Hepatic stellate cell (primary cell): ENCODE measurements around the gene GFOD1.
A peak's percentile ranks its signal among the peaks of the same experiment; 100 is the strongest.

ENCODE experiments used
- DNase-seq: peaks from one replicate; pipeline ENCODE4 v3.0.0; 2011; ENCODE audit warnings: low spot score

Gene GFOD1

DNA sequence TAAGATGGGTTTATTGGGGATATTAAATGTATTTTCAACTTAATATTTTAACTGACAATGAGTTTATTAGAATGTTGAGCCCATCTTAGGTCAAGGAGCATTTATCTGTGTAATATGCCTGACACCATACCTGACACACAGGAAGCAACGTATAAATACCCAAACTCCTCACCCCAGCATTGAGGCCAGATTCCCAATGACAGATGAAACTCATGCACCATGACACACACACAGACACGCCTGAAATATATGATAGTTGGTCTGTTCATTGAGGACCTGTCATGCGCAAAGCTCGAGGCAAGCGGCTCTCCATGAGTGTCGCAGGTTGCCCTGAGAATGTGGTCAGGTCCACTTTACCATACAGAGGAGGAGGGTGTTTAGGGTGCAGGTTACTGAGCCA is 64.1 kb downstream of the GFOD1 start:
- no peak for DNase-seq

DNA sequence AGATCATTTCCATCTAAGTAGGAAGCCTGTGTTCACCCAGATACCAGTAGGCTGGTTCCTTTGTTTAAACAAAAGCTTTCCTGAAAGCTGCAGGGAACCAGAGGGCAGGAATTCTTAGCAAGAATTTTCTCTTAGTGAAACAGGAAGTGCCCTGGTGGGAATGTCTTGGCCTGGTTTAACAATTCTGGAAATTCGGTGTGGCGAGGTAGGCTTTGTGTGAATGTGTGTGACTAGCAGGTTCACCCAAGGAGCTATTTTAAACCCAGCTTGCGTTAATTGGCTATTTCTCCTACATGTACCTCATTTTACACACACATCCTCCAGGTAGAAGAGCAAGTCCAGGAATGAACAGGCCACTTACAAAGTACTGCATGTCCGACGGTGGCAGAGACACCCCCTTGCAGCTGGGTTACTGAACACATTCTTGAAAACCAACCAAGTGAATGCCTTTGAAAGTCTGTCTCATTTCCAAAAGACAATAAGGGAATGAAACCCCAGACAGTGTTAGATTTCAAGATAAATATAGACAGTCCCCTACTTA is 64.6 kb downstream of the GFOD1 start:
- DNase-seq, result no peak

DNA sequence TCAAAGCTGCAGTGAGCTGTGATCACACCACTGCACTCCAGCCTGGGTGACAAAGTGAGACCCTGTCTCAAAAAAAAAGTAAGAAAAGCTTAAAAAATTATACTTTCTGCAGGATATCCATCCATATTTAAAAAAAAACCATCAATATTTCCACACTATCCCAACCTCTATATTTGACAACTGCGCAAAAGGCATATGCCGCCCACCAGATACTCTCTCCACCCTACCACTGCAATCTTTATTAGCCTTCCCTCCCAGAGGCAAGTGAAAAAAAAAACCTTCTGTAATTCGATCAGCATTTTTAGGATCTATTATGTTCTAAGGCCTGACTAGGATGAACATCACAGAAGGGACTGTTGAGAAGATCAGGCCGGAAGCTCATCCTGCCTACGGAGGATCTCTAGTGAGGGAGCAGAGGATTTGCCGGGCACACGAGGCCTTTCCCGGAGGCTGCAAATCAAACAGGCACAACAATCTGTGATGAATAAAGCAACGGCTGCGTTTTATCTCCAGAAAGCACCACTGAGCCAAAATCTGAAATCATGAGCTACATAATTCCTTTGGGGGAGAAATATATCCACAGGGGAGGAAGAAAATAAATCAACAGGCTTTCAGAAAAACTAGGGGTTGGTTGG is 65.9 kb downstream of the GFOD1 start:
- no peak for DNase-seq

DNA sequence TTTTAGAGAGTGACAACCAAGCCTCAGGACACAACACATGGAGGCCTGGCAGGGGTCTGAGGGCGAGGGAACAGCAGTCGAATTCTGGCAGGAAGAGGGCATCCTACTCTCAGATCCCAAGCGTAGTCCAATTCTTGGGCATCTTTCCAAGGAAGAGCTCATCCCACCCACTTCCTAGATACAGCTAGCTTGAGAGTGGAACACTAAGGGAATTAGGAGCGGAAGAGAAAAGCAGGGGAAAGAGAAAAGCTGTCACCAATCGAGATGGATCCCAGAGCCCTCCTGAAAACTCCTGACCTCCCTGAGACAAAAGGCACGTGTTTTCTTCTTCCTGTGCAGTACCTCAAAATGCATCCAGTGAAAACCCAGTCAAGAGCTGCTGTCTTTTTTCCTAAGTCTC is 67.1 kb downstream of the GFOD1 start:
- no peak for DNase-seq

DNA sequence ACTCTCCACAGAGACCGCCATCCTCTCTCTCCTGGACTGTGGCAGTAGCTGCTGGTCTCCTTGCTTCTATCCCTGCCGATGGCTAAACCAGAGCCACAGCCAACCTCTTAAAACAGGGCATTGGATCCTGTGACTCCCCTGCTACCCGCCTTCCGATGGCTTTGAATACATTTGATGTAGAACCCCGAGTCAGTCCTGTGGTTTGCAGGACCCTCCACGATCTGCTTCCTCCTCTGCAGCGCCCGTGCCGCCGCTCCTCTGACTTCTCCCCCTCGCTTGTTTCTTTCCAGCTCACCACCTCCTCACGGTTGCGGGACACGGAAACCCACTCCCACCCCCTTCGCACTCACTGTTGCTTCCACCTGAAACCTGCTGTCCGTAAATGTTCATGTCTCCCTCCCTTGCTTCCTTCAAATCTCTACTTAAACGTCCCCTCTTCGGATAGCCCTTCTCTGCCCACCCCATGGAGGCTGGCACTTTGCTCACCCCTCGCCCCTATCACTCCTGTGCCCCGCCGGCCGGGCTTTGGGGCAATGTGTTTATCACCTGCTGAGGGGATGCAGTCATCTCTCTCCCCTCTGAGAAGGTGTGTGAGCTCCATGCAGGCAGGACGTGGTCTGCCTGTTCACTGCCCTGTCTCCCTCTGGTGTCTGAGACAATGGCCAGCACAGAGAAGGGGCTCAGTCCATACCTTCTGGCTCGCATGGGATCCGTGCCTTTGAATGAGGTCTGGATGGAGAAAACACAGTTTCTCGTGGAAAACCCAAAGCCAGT is 67.8 kb downstream of the GFOD1 start:
- no peak for DNase-seq

DNA sequence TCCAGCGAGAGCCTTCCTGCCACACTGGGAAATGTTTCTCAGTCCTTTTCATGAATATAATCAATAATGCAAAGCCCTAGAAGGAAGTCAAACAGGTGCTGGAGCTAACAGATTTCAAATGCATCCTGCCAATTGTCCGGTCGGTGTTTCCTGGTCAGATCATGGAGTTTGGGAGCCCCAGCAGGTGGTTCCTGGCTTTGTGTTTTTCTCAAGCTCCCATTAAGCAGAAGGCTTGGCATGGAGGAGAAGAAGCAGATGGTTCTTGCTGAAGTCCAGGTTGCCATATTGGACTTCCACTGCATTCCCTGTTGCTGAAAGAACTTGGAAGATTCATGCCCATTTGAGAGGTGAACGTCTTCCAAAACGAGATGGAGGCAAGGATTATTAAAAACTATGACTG is 68.6 kb downstream of the GFOD1 start:
- DNase-seq, result no peak

DNA sequence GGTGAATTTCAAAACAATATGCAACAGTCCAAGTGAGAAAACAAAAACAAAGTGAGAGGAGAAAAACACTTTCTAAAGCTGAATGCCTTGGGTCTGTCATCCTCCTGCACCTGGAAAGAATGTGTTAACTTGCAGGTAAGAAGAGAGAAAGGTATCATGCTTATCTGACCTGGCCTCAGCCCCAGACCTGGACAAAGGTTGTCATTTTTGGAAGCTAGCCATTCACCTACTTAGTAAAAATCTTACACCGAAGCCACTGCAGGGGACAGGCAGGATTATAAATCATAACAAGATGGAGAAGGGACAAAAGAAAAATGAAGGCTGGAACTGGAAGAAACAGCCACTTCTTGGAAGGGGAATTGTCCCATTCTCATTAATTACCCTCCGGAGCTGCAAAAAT is 69.4 kb downstream of the GFOD1 start:
- DNase-seq, result no peak

DNA sequence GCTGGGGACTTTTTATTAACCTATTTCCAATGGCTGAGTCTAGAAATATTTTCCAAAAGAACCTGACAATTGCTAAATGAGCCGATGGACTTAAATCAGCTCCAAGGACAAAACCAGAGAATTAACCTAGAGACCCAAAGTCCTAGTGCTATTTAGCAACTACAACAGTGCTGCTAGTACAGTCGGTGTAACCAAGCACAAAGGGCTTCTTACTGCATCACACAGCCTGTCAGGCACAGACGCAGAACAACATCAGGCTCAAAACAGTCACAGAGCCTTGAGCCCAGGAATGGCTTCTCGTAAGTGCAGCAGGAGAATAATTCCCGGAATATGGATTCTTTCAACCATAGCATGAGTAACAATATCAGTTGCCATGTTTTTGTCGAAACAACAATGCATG is 70.0 kb downstream of the GFOD1 start:
- DNase-seq, result no peak

DNA sequence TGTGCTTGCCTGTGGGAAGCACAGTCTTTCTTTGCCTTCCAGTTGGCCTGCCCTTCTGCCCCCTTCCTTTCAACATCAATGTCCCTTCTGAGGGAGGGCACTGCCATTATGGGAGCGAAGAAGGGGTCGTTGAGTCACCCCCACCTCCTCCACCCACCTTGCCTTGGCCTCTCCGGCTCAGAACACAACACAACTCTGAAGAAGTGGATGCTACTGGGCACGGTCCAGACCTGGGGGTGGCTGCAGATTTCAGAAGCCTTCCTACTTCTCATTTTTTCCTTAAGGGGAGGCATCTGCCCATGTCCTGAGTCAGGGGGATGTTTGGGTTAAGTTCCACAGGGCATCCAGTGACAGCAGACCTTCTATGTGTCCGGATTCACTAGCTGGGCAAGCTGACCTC is 72.1 kb downstream of the GFOD1 start:
- DNase-seq, result no peak

DNA sequence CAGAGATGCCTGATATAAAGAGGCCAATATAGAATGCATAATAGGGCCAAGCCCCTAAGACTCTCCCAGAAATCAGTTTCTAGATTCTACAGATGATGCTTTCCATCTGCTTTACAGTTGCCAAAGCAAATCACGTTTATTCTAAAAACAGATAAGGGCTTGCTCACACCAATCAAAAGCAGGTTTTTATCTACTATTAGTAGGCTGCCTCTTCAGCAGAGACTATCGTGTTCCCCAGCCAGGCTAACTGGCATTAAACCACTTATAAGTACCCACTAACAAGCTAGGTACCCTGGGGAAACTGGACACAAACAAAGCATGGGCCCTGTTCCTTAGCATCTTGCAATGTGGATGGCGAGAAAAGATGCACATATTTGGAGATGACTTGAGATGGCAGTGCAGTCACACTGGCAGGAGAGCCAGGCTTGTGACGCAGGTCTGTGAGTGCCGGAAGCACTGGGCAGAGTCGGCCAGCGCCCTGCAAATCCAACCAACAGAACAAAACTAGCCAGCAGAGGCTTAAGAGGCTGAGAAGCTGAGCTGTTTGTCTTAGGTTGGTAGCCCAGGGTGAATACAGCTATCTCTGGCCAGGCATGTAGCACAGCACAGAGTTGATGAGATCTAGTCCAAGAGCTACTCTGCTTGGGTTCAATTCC is 73.4 kb downstream of the GFOD1 start:
- DNase-seq, result no peak

DNA sequence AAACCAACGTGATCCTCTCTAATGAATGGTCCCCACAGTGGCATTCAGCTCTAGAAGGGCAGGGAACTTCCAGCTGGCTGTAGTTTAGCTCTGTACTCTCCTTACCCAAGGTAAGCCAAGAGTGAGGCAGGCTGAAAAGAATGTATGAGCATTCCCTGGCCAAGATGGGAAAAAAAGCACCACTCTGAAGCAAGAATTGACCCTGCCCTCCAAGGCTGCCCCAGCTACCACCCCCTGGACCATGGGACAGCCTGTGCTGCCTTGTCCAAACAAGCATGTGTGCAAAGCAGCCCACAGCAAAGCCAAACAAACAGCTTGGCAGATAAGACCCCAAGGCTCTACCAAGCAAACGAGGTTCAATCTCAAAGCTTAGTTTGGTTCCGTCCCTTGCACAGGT is 73.9 kb downstream of the GFOD1 start:
- no peak for DNase-seq

DNA sequence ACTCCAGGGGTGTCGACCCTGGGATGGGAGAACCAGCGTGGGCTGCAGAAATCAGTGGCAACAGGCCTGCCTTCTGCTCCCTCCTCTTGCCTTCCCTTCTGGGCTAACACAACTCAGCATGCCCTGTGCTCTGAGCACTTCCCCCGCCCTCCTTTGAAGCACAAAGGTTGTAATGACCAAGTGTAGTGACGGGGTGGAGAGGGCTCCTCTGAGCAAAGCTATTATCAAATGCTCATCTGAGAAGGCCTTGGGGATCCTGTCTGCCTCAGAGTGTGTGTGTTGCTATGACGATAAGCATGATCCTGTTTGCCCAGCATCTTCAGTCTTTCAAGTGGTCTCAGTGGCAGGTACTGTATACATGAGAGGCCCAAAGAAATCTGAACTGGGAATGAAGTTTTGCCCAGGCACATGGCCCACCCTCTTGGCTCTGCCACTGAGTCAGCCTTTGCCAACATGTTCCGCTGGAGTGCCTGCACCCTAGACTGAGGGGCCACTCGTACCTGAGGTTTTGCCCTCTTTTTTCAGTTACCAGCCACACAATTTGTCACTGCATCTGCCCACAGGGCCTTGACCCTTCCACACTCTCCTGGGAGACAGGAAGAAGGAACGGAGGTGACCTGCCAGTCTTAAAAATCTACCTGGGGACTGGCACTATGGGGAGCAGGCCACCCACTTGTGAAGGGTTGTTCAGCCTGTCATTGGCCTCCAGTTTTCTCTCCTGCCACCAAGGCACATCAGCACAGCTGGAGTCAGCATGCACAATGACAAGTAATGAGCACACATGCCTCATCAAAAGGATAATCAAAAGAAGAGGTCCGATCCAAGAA is 74.5 kb downstream of the GFOD1 start:
- DNase-seq, result no peak

DNA sequence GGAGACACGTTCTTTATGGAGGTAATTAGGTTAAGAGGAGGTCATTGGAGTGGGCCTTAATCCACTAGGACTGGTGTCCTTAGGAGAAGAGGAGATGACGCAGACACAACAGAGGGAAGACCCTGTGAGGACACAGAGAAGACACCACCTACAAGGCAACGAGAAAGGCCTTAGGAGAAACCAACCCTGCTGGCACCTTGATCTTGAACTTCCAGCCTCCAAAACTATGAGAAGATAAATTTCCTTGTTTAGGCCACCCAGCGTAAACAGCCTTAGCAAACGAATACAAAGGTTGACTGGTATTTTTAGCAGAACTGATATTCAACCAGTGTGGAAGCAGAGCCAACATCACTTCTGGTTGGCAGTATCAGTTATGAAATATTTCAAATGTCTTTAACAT is 75.2 kb downstream of the GFOD1 start:
- no peak for DNase-seq

DNA sequence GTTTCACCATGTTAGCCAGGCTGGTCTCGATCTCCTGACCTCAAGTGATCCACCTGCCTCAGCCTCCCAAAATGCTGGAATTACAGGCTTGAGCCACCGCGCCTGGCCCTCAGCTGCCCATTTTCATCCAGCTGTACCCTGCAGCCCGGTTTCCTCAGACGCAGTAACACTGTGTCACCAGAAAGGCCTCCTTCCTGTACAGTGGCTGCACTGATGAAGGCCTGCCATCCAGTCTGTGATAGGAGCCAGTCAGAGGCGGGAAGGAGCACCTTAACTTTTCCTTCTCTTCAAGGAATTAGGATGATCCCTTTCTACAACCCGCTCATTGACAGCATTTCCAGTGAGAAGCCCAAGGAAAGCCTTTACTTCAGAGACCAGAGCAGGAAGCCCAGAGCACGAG is 75.9 kb downstream of the GFOD1 start:
- DNase-seq, result no peak

DNA sequence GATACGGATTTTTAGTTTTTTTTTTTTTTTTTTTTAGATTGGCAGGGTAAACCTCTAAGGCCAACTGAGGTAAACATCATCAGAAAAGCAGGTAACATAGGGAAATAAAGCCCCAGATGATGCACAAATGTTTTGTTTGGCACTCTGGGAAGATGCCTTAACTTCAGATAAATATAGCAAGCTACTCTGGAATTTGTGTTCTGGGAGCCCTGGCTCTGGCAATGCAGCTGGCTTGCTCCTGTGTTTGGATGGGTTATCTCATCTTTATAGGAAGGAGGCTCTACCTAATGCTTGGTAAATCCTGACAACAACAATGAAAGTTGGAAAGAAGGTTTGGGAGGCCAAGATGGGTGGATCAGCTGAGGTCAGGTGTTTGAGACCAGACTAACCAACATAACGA is 77.4 kb downstream of the GFOD1 start:
- DNase-seq, result no peak

DNA sequence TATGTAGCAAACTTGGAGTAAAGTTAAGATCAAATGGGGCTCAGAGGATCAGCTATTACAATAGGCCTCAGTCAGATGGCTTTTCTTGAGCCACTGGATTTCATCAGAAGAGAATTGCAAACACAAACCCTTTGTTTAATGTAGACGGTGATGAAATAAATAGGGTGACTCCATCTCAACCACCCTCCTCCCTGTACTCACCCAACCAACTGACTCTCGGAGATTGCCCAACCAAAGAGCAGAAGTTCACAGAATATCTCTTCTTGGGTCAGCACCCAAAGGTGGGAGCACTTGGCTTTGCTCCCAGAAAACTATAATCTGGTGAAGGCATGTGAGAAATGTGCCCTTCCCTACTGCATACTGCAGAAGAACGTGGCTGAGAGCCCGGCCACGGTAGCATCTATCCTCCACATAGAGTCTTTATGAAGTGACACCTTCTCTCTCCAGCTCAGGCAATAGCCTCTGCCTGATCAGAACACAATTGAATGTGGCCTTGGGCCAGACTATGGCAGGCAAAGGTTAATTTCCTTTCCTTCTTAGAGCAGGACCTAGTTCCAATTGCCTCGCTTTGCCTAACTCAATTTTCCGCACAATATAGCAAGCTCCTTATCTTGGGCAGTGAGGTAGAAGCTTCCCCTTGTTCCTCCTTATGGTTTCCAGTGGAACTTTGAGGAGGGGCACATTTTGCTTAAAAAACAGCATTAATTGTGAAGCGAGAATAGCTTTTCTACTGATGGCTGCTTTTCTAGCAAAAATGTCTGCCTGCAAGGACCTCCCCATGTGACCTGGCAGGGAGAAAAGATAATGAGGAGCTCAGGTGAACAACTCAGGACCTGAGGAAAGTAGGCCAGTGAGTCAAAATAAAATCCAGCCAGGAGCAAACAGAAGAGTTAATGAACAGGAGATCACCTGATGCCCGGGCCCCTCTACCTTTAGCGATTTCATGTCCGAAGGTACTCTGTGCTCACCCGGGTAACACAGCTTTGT is 79.4 kb downstream of the GFOD1 start:
- no peak for DNase-seq

DNA sequence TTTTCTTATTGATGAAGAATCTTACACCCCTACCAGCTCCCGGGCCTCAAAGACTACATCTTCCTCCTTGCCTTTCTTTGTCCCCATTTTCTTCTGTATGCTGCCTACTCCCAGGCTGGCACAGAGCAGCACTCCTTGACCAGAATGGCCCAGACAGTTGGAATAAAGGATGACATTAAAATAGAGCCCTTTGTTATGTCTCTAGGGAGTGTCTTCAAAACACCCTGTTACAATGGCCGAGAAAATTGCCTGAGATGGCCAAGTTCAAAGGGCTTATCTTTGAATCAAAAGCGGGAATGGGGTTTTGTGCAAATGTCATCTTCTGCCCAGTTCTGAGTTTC is 80.1 kb downstream of the GFOD1 start:
- DNase-seq, result no peak

DNA sequence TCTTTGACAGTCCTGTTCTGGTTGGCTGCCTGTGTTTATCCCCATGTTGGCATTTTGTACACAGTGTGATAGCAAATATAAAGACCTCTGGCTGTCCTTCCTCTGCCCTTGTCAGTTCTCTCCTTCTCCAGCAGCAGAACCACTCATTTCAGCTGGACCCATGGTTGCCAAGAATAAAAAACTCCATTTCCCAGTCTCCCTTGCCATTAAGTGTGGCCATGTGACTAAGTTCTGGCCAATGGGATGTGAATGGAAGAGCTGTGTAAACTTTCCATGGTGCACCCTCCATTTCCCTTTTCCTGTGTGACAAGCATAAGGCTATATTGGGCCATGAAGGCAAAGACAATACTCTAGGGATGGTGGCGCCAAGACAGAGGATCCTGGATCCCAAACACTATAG is 80.6 kb downstream of the GFOD1 start:
- no peak for DNase-seq

DNA sequence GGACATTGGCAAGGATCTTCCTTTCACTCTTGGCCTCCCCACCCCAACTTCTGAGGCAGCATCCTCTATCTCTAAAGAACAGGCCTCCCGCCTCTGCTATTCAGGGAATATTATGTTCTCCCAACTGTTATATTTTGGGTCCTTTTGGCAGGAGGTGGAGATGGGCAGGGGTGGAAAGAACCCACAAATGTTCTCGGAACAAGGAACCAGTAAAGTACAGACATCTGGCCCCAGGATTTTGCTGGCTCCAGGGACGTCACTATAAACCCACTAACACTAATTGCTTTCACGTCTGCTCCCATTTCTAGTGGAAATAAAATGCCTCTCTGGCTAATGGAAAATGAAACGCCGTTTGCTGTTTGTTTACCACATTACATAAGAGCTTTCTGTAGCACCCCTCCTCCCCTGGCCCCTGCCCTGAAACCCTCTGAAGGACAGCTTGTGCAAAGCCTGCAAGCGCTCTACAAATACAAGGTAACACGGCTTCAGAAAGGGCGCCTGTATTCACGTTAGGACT is 81.4 kb downstream of the GFOD1 start:
- DNase-seq, result no peak

DNA sequence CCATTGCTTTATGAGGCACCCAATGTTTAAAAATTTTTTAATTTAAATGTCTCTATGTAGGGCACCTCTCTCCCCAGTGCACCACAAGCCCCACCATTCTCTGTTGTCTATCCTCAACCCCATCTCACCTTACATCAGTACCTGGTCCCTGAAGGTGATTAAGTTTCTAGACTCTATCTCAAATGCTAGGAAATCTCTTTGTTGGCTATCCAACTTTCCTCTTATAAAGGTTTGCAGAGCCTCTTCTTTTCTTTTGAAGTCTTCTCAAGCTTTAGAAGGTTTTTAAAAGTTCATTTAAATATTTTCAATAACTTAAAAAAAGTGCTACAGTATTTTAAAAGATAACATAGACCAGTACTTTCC is 82.5 kb downstream of the GFOD1 start:
- no peak for DNase-seq

DNA sequence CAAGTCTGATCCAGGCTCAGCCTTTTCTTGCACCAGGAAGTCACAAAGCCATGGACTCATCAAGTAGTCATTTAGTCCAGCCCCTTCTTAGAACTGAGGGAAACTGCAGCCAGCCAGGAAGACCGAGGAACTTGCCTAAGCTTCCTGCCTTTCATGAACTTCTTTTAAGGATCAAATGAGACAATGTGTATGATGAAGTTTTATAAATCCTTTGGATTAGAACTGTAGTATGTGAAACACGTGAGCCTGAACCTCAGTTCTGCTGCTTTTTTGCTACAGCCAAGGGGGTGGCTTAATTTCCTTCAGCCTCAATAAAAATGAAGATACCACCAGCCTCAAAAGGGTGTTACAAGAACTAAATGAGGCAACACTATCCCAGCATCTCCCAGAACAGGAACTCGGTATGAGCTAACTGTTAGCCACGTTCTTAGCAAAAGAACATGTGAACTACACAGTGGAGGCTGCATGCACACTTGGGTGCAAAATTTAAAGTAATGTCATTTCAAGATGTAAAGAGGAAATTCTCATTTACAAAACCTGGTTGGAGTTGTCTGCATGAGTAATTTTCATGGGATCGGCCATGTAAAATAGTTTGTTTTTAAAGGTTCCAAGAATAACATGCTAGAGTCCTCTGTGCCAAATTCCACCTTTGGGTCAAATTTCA is 83.0 kb downstream of the GFOD1 start:
- DNase-seq, result peak; percentile 58
